Hepatocyte (in vitro differentiated cells): ENCODE measurements around the gene AKR1C8. TPM values are rescaled to one million over a fixed set of nuclear protein-coding genes. Genes with fewer than 3 reads are reported as not detected.
"Not testable (repeated sequence)": the region's sequence is repeated elsewhere in the genome, so short reads cannot be mapped to it uniquely, and the experiment has no call there.

ENCODE experiments used
- DNase-seq: peaks from one replicate; pipeline ENCODE4 v3.0.0-alpha.2; 2016; ENCODE audit warnings: low spot score
- H2AFZ ChIP-seq: fragments of 200-600 bp; sonication (generic); 2 replicates; pipeline ENCODE4 v1.6.0; 2016; ENCODE audit warnings: antibody characterized with exemption, mild to moderate bottlenecking
- H3K27ac ChIP-seq: fragments of 200-600 bp; sonication (generic); 2 replicates; pipeline ENCODE4 v1.5.1; 2016; ENCODE audit warnings: mild to moderate bottlenecking
- H3K27me3 ChIP-seq: fragments of 200-600 bp; sonication (generic); 2 replicates; pipeline ENCODE4 v1.6.1; 2016
- H3K36me3 ChIP-seq: fragments of 200-600 bp; sonication (generic); replicated peaks from 2 replicates; pipeline ENCODE4 v1.5.1; 2016; ENCODE audit warnings: low read depth; ENCODE audit not compliant: insufficient read depth
- H3K4me1 ChIP-seq: fragments of 200-600 bp; sonication (generic); 2 replicates; pipeline ENCODE4 v1.5.1; 2016; ENCODE audit warnings: mild to moderate bottlenecking, moderate library complexity; ENCODE audit not compliant: insufficient read depth
- H3K4me2 ChIP-seq: fragments of 200-600 bp; sonication (generic); 2 replicates; pipeline ENCODE4 v1.6.0; 2016
- H3K4me3 ChIP-seq: fragments of 200-600 bp; sonication (generic); 2 replicates; pipeline ENCODE4 v1.5.1; 2016; ENCODE audit warnings: mild to moderate bottlenecking
- H3K79me2 ChIP-seq: fragments of 200-600 bp; sonication (generic); 2 replicates; pipeline ENCODE4 v1.6.0; 2017; ENCODE audit warnings: mild to moderate bottlenecking
- H3K9me2 ChIP-seq: fragments of 200-600 bp; sonication (generic); replicated peaks from 2 replicates; pipeline ENCODE4 v1.6.0; 2017; ENCODE audit warnings: mild to moderate bottlenecking; ENCODE audit not compliant: insufficient read depth
- H3K9me3 ChIP-seq: fragments of 200-600 bp; sonication (generic); 2 replicates; pipeline ENCODE4 v1.5.1; 2016; ENCODE audit warnings: low read depth, mild to moderate bottlenecking
- H4K20me1 ChIP-seq: fragments of 200-600 bp; sonication (generic); 2 replicates; pipeline ENCODE4 v1.6.0; 2016; ENCODE audit warnings: mild to moderate bottlenecking; ENCODE audit not compliant: insufficient read depth, poor library complexity, severe bottlenecking
- EZH2 ChIP-seq: fragments of 200-600 bp; sonication (generic); IDR thresholded peaks from 2 replicates; pipeline ENCODE4 v1.6.1; 2016; ENCODE audit warnings: antibody characterized with exemption, mild to moderate bottlenecking, borderline replicate concordance
- EZH2phosphoT487 ChIP-seq: fragments of 200-600 bp; sonication (generic); IDR thresholded peaks from one replicate; pipeline ENCODE4 v1.6.1; 2018; ENCODE audit warnings: antibody characterized with exemption, mild to moderate bottlenecking, low read depth, moderate library complexity; ENCODE audit not compliant: unreplicated experiment, severe bottlenecking
- WGBS: methylation state at CpG from one replicate; pipeline ENCODE4 v1.1.6; 2016; ENCODE audit warnings: low lambda C conversion rate; ENCODE audit errors: missing lambda C conversion rate; 5-methylcytosine and 5-hydroxymethylcytosine counted together
- polyA plus RNA-seq: library from polyadenylated mRNA; unstranded; fragments of >200 nt; fragmentation: Nextera tagmentation; extraction: Ambion mirVana; gene quantifications from 2 replicates; pipeline ENCODE4 v1.2.1, GENCODE V29; 2016
- total RNA-seq: library from RNA; depleted of rRNA; stranded (reverse); fragments of >200 nt; gene quantifications from 2 replicates; pipeline ENCODE4 v1.2.3, GENCODE V29; 2014
- TF ChIP-seq, protein P1 (sequence below): fragments of 200-600 bp; sonication (generic); IDR thresholded peaks from 2 replicates; pipeline ENCODE4 v1.5.1; 2016; ENCODE audit warnings: antibody characterized with exemption, mild to moderate bottlenecking; ENCODE audit not compliant: poor library complexity

The AKR1C8 gene
- total and polyA plus RNA-seq, 2 experiments from 2014 or later: 0.19 TPM; not detected in 1

DNA sequence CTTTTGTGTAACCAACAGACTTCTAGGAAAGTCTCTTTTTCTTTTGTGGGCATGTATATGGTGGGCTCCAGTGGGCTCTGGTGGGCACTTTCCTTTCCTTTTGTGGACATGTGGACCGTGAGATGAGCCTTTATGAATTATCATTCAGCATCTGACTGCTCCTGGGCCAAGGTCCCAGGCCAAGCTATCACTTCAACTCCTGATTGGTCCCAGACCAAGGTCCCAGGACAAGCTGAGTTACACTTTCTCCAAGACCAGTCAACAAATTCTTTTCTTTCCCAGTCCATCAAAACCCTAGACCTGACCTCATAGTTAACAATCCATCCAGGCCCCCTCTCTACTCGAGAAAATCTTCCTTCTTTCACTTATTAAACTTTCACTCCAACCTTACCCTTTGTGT is 1.0 kb downstream of the AKR1C8 start:
- WGBS: 77% methylated on average over 2 of the region's 2 CpGs
- no peaks in the 10 kb centered on the region for H3K4me1 ChIP-seq

DNA sequence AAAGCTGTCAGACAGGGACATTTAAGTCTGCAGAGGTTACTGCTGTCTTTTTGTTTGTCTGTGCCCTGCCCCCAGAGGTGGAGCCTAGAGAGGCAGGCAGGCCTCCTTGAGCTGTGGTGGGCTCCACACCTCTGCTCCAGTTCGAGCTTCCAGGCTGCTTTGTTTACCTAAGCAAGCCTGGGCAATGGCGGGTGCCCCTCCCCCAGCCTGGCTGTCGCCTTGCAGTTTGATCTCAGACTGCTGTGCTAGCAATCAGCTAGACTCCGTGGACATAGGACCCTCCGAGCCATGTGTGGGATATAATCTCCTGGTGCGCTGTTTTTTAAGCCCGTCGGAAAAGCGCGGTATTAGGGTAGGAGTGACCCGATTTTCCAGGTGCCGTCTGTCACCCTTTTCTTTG is 4.4 kb downstream of the AKR1C8 start:
- H4K20me1 ChIP-seq, H3K9me2 ChIP-seq, H3K4me3 ChIP-seq, H3K27me3 ChIP-seq, DNase-seq, H2AFZ ChIP-seq, H3K9me3 ChIP-seq, H3K4me2 ChIP-seq, H3K27ac ChIP-seq, H3K79me2 ChIP-seq, H3K36me3 ChIP-seq, H3K4me1 ChIP-seq: not testable (repeated sequence)
- 88% methylated on average over 12 of the region's 12 CpGs for WGBS

More for the DNA sequence above, 1.0 kb downstream of the AKR1C8 start:
- Histone ChIP-seq H3K27ac (no peak overlapping the region), H4K20me1 (no peaks in the 10 kb centered on the region), H3K9me2 (no peaks in the 10 kb centered on the region), H3K4me2 (no peak overlapping the region), H3K36me3 (no peaks in the 10 kb centered on the region), H2AFZ (no peak overlapping the region), H3K79me2 (no peaks in the 10 kb centered on the region), H3K27me3 (no peaks in the 10 kb centered on the region), H3K9me3 (no peaks in the 10 kb centered on the region), H3K4me3 (no peak overlapping the region)
- no peak for TF ChIP-seq EZH2
- no peak for TF ChIP-seq EZH2phosphoT487
- TF ChIP-seq, protein P1, sequence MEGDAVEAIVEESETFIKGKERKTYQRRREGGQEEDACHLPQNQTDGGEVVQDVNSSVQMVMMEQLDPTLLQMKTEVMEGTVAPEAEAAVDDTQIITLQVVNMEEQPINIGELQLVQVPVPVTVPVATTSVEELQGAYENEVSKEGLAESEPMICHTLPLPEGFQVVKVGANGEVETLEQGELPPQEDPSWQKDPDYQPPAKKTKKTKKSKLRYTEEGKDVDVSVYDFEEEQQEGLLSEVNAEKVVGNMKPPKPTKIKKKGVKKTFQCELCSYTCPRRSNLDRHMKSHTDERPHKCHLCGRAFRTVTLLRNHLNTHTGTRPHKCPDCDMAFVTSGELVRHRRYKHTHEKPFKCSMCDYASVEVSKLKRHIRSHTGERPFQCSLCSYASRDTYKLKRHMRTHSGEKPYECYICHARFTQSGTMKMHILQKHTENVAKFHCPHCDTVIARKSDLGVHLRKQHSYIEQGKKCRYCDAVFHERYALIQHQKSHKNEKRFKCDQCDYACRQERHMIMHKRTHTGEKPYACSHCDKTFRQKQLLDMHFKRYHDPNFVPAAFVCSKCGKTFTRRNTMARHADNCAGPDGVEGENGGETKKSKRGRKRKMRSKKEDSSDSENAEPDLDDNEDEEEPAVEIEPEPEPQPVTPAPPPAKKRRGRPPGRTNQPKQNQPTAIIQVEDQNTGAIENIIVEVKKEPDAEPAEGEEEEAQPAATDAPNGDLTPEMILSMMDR: no peak
- no peak for DNase-seq

DNA sequence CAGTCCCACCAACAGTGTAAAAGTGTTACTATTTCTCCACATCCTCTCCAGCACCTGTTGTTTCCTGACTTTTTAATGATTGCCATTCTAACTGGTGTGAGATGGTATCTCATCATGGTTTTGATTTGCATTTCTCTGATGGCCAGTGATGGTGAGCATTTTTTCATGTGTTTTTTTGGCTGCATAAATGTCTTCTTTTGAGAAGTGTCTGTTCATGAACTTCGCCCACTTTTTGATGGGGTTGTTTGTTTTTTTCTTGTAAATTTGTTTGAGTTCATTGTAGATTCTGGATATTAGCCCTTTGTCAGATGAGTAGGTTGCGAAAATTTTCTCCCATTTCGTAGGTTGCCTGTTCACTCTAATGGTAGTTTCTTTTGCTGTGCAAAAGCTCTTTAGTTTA is 9.4 kb downstream of the AKR1C8 start:
- not testable (repeated sequence) for H2AFZ ChIP-seq, H3K4me3 ChIP-seq, H3K9me2 ChIP-seq, H3K9me3 ChIP-seq, H4K20me1 ChIP-seq, H3K36me3 ChIP-seq, H3K27ac ChIP-seq, DNase-seq, H3K79me2 ChIP-seq, H3K4me1 ChIP-seq, H3K27me3 ChIP-seq, H3K4me2 ChIP-seq
- WGBS: 90% methylated on average over 3 of the region's 3 CpGs

DNA sequence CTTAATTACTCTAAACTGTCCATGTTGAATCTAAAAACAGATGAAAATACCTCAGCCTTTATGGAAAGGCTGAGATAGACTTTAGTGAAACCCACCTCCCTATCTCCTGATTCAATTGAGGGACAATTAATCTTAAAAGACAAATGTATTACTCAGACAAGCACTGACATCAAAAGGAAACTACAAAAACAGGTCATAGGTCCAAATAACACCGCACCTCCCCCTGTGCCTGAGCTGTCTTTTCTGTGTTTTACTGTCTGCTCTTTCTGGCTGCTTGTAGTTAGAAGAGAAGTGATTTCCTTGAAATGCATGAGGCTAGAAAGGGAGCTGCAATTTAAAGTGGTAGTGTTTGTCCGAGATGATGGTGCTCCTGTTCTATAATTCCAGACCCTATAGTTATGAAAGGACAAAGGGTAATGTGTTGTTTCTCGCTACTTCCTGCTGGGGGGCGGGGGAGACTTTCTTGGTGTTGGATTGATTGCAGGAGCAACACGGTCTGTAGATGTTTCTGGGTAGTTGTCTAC is 16.0 kb downstream of the AKR1C8 start:
- H3K9me2 ChIP-seq: no peaks in the 10 kb centered on the region
- WGBS: 56% methylated on average over 5 of the region's 5 CpGs
- no peak overlapping the region for H3K4me2 ChIP-seq
- no peaks in the 10 kb centered on the region for H4K20me1 ChIP-seq
- H3K9me3 ChIP-seq: peaks cover 7% of the 10 kb centered on the region
- TF ChIP-seq, protein P1: no peak
- TF ChIP-seq EZH2phosphoT487: no peak
- TF ChIP-seq EZH2: no peak
- no peaks in the 10 kb centered on the region for H3K79me2 ChIP-seq
- H3K27ac ChIP-seq: no peak overlapping the region
- no peaks in the 10 kb centered on the region for H3K36me3 ChIP-seq
- no peak overlapping the region for H3K4me3 ChIP-seq
- no peaks in the 10 kb centered on the region for H3K27me3 ChIP-seq
- no peak overlapping the region for H2AFZ ChIP-seq
- no peak for DNase-seq
- no peaks in the 10 kb centered on the region for H3K4me1 ChIP-seq
